ENCODE measurements around the gene LDLRAP1. TPM values are rescaled to one million over a fixed set of nuclear protein-coding genes. Genes with fewer than 3 reads are reported as not detected.

The LDLRAP1 gene
- total RNA-seq, 2 donors from 2014 or later, result 13.9 to 14.5 TPM

DNA sequence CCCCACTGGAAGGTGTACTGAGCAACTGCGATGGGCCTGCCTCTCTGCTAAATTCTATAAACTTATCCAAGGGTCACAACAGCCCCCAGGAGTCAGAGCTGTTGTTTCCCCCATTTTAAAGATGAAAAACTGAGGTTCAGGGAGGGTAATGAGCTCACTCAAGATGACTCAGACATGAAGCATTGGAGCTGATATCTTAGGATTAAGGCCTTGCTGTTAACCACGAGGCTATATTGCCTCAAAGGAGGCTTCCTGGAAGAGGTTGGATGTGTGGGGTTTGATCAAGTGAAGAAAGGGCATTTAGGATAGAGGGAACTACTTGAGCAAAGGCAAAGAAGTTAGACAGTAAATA lies 6.7 kb downstream of the LDLRAP1 start:
- Histone ChIP-seq H3K36me3 (ENCODE audit: control insufficient read depth, insufficient read depth, low read length) (no peaks in the 10 kb centered on the region), H3K4me1 (ENCODE audit: control insufficient read depth, insufficient read depth, low read length) (peaks cover 3% of the 10 kb centered on the region), H3K27ac (ENCODE audit: low read depth, low read length) (no peak overlapping the region), H3K9me3 (ENCODE audit: control insufficient read depth, low read length) (no peaks in the 10 kb centered on the region), H3K9ac (ENCODE audit: extremely low read depth, low read length, poor library complexity, severe bottlenecking) (no peak overlapping the region), H3K4me3 (ENCODE audit: low read length) (no peak overlapping the region), H3K27me3 (ENCODE audit: control insufficient read depth, insufficient read depth, low read length, poor library complexity, severe bottlenecking) (no peaks in the 10 kb centered on the region)
- no peak overlapping the region for H3K4me3 Mint-ChIP-seq
- DNase-seq, result no peak
- H3K4me1 Mint-ChIP-seq, result peaks cover 3% of the 10 kb centered on the region
- WGBS, 2 experiments (ENCODE audit: insufficient coverage in 1 of 2, insufficient read length in 1 of 2), result 84 to 85% methylated on average over 2 of the region's 2 CpGs
- no peaks in the 10 kb centered on the region for H3K36me3 Mint-ChIP-seq (ENCODE audit: low read depth)
- no peaks in the 10 kb centered on the region for H3K9me3 Mint-ChIP-seq
- TF ChIP-seq, protein P1, sequence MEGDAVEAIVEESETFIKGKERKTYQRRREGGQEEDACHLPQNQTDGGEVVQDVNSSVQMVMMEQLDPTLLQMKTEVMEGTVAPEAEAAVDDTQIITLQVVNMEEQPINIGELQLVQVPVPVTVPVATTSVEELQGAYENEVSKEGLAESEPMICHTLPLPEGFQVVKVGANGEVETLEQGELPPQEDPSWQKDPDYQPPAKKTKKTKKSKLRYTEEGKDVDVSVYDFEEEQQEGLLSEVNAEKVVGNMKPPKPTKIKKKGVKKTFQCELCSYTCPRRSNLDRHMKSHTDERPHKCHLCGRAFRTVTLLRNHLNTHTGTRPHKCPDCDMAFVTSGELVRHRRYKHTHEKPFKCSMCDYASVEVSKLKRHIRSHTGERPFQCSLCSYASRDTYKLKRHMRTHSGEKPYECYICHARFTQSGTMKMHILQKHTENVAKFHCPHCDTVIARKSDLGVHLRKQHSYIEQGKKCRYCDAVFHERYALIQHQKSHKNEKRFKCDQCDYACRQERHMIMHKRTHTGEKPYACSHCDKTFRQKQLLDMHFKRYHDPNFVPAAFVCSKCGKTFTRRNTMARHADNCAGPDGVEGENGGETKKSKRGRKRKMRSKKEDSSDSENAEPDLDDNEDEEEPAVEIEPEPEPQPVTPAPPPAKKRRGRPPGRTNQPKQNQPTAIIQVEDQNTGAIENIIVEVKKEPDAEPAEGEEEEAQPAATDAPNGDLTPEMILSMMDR (conservative IDR thresholded peaks at IDR 0.05), result no peak
- no peak overlapping the region for H3K27ac Mint-ChIP-seq
- no peaks in the 10 kb centered on the region for H3K27me3 Mint-ChIP-seq (ENCODE audit: insufficient read depth)

DNA sequence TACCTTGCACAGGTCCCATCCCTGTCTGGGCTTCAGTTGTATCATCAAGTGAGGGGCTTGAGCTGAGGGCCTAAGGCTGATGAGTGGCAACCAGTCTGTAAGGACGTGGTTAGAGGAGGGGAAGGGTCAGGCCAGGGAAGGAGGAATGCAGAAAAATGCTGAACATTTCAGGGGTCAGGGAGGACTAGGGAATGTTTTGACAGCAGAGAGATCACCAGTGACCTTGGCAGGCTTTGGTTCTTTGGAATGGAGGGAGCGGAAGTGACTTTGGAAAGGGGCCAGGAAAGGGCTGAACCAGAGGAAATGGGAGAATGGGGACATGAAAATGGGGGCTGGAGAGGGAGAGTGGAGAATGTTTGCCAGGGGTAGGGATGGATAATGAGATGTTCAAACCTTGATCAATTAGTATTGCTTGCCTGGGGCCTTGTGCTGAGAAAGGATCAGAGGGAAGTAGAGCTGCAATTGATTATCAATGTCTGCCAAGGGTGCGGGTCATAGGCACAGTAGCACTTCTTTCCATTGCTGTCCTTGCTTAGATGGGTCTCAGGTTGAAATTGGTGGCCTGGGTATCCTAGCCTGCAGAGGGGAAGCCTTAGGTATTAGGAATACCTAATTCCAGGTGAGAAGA lies 7.4 kb downstream of the LDLRAP1 start:
- DNase-seq, result no peak
- H3K36me3 ChIP-seq (ENCODE audit: control insufficient read depth, insufficient read depth, low read length), result no peaks in the 10 kb centered on the region
- H3K36me3 Mint-ChIP-seq (ENCODE audit: low read depth), result no peaks in the 10 kb centered on the region
- no peaks in the 10 kb centered on the region for H3K9me3 ChIP-seq (ENCODE audit: control insufficient read depth, low read length)
- no peak overlapping the region for H3K27ac ChIP-seq (ENCODE audit: low read depth, low read length)
- peaks cover 3% of the 10 kb centered on the region for H3K4me1 Mint-ChIP-seq
- H3K27ac Mint-ChIP-seq, result no peak overlapping the region
- H3K9ac ChIP-seq (ENCODE audit: extremely low read depth, low read length, poor library complexity, severe bottlenecking), result no peak overlapping the region
- no peak overlapping the region for H3K4me3 Mint-ChIP-seq
- TF ChIP-seq, protein P1 (conservative IDR thresholded peaks at IDR 0.05), result no peak
- no peaks in the 10 kb centered on the region for H3K27me3 Mint-ChIP-seq (ENCODE audit: insufficient read depth)
- H3K4me1 ChIP-seq (ENCODE audit: control insufficient read depth, insufficient read depth, low read length), result peaks cover 3% of the 10 kb centered on the region
- H3K4me3 ChIP-seq (ENCODE audit: low read length), result no peak overlapping the region
- 89 to 92% methylated on average over 3 of the region's 3 CpGs for WGBS, 2 experiments (ENCODE audit: insufficient coverage in 1 of 2, insufficient read length in 1 of 2)
- H3K9me3 Mint-ChIP-seq, result no peaks in the 10 kb centered on the region
- no peaks in the 10 kb centered on the region for H3K27me3 ChIP-seq (ENCODE audit: control insufficient read depth, insufficient read depth, low read length, poor library complexity, severe bottlenecking)

DNA sequence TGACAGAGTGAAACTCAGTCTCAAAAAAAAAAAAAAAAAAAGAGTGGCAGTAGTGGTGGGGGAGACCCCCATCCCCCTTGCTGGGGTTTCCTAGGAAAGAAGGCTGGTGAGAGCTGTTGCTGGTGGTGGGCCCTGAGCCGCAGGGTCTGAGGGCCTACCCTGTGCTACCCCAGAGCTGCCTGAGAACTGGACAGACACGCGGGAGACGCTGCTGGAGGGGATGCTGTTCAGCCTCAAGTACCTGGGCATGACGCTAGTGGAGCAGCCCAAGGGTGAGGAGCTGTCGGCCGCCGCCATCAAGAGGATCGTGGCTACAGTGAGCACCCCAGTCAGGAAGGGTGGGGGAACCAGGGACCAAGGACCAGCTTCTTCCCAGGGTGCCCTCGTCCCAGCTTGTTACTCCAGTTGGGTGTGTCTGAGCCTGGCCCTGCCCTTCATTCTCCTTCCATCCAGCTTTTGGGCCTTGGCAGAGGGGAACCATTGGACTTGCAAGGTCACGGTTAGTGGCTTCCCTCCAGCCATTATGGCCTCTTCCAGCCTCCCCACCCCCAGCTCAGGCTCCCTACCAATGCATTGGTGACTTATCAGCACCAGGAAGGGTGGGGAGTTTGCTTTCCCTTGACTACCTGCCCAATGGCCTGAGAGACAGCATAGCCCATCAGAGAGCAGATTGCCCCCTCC lies 10.5 kb downstream of the LDLRAP1 start:
- Mint-ChIP-seq H3K27ac (no peak overlapping the region), H3K9me3 (no peaks in the 10 kb centered on the region), H3K4me3 (no peak overlapping the region), H3K4me1 (peaks cover 3% of the 10 kb centered on the region), H3K27me3 (ENCODE audit: insufficient read depth) (no peaks in the 10 kb centered on the region), H3K36me3 (ENCODE audit: low read depth) (no peaks in the 10 kb centered on the region)
- Histone ChIP-seq H3K27me3 (ENCODE audit: control insufficient read depth, insufficient read depth, low read length, poor library complexity, severe bottlenecking) (no peaks in the 10 kb centered on the region), H3K9me3 (ENCODE audit: control insufficient read depth, low read length) (no peaks in the 10 kb centered on the region), H3K4me3 (ENCODE audit: low read length) (no peak overlapping the region), H3K4me1 (ENCODE audit: control insufficient read depth, insufficient read depth, low read length) (peaks cover 3% of the 10 kb centered on the region), H3K9ac (ENCODE audit: extremely low read depth, low read length, poor library complexity, severe bottlenecking) (no peak overlapping the region), H3K36me3 (ENCODE audit: control insufficient read depth, insufficient read depth, low read length) (no peaks in the 10 kb centered on the region), H3K27ac (ENCODE audit: low read depth, low read length) (no peak overlapping the region)
- no peak for DNase-seq
- WGBS, 2 experiments (ENCODE audit: insufficient coverage in 1 of 2, insufficient read length in 1 of 2), result 95% methylated on average over 10 to 11 of the region's 11 CpGs
- TF ChIP-seq, protein P1 (conservative IDR thresholded peaks at IDR 0.05), result no peak
